PC-9 (cell line): ENCODE results near the gene PHLDA2.

Source experiments
- CTCF ChIP-seq: fragments of 200-600 bp; sonication (generic); conservative IDR thresholded peaks from 2 replicates; pipeline ENCODE4 v1.6.1; 2017; ENCODE audit warnings: mixed run types, antibody characterized with exemption, mild to moderate bottlenecking, moderate library complexity
- EZH2 ChIP-seq: fragments of 200-600 bp; sonication (generic); IDR thresholded peaks from 2 replicates; pipeline ENCODE4 v1.8.0; 2017; ENCODE audit warnings: antibody characterized with exemption, low read depth

GRCh38 chr11:2885017-2885677 is 44.1 kb downstream of the PHLDA2 start:
- no peak; the same call in 1 of the 2 replicates for TF ChIP-seq CTCF
- peak; percentile 29; the same call in 1 of the 2 replicates for TF ChIP-seq EZH2
